NCI-H146 treated with DMSO at 0.1 percent for 48 hours (cell line): ENCODE measurements around the gene SMG1.
"Not testable (repeated sequence)": the region's sequence is repeated elsewhere in the genome, so short reads cannot be mapped to it uniquely, and the experiment has no call there.

ENCODE experiments used
- DNase-seq: peaks from one replicate; lab custom pipeline; 2025; ENCODE audit not compliant: unreplicated experiment; lab: John Stamatoyannopoulos, UW

Gene SMG1

GRCh38 chr16:18772171-18772570, 154.0 kb downstream of the SMG1 start:
- DNase-seq = not testable (repeated sequence)

GRCh38 chr16:18770336-18770962, 155.8 kb downstream of the SMG1 start:
- DNase-seq = not testable (repeated sequence)

DNA sequence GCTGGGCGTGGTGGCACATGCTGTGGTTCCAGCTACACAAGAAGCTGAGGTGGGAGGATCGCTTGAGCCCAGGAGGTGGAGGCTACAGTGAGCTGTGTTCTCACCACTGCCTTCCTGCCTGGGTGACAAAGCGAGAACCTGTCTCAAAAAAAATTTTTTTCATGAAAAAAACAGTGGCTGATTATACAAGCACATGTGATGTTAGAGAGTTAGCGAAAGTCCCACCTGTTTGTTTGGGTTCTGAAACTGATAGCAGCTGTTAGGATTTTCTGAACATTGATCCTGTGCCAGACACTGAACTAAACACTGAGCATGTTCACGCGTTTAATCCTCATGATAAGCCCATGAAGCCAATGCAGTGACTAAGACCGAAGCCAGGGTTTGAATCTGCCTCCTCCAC, 159.0 kb downstream of the SMG1 start:
- not testable (repeated sequence) for DNase-seq

DNA sequence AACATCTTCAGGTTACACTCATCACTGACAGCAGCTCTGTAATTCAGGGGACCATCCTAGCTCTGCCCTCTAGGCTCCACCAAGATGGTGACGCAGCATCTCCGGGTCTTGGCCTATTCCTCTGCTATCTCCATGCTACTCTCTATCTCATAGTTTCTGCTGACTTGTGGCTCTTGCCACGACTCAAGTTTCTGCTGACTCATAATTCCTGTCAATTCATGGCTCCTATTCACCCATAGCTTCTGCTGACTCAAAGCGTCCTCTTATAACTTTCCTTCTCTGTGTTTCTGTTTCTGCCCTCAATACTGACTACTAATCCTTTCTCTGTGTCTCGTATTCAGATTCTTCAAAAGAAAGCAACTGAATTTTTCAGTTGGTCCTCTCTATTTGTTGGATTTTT, 163.5 kb downstream of the SMG1 start:
- not testable (repeated sequence) for DNase-seq

- DNase-seq = peak; percentile 28
Observed at GRCh38 chr16:18759598-18760520, 166.3 kb downstream of the SMG1 start.

- DNase-seq = not testable (repeated sequence)
Observed at GRCh38 chr16:18757960-18758660, 168.1 kb downstream of the SMG1 start.

DNA sequence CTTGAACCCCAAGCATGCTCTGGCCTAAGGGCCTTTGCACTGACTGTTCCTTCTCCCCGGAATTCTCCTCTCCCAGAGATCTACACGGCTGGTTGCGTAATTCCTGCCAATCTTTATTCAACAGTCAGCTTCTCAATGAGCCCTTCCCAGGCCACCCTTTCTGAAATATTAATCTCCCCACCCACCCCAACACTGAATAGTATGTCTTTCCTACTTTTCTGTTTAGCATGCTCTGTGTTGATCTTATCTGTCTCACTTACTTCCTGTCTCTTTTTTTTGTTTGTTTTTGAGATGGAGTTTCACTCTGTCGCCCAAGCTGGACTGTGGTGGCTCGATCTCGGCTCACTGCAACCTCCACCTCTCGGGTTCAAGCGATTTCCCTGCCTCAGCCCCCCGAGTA, 169.6 kb downstream of the SMG1 start:
- not testable (repeated sequence) for DNase-seq
